ENCODE results near the gene DPP6. TPM values are rescaled to one million over a fixed set of nuclear protein-coding genes. Genes with fewer than 3 reads are reported as not detected.

Gene DPP6
- total RNA-seq, 1 experiment from 2014 or later: not detected

DNA sequence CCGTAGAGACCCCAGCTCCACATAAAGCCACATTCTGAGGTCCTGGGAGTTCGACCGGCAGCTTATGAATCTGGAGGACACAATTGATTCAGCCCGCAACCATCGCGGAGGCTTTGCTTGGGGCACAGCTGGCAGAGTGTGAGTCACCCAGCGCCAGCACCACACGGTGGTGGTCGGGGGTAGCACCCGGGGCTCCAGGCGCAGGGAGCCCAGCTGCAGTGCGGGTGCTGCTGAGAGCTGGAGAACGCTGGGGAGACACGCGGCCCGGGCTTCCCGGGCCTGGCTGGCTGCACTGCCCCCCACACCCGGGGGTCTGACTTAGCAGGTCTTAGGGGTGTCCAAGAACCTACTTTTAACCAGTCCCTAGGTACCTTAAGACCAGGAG is 862.8 kb downstream of the DPP6 start:
- intact Hi-C loops (cut with micrococcal nuclease; ENCODE audit: unreplicated experiment): no loop called here
- Histone ChIP-seq H3K36me3 (ENCODE audit: low read depth) (no peaks in the 10 kb centered on the region), H3F3A (ENCODE audit: insufficient read depth, low read depth) (no peaks in the 10 kb centered on the region), H3K27ac (no peak overlapping the region), H3K27me3 (ENCODE audit: insufficient read depth, low read depth) (peaks cover 91% of the 10 kb centered on the region), H3K9me2 (ENCODE audit: insufficient read depth) (no peaks in the 10 kb centered on the region), H3K4me2 (no peak overlapping the region), H3K79me2 (ENCODE audit: low read depth) (no peaks in the 10 kb centered on the region), H3K4me3 (no peak overlapping the region), H4K20me1 (ENCODE audit: insufficient read depth) (no peaks in the 10 kb centered on the region), H2AFZ (no peak overlapping the region), H3K9me3 (ENCODE audit: insufficient read depth, low read depth) (no peaks in the 10 kb centered on the region; the same call in 1 of the 2 replicates), H3K4me1 (replicated peaks; ENCODE audit: insufficient read depth) (no peaks in the 10 kb centered on the region)
- no TSS peak for BruUV-seq (replicated peaks)
- CTCF ChIA-PET: interaction anchor here (1.5 kb wide), 1 partner anchor 12 kb away, joined by 3 read pairs; no protein-coding TSS in a partner anchor
- no peak for TF ChIP-seq EZH2 (IDR thresholded peaks at IDR 0.05; ENCODE audit: low read depth)
- TF ChIP-seq, protein P1, sequence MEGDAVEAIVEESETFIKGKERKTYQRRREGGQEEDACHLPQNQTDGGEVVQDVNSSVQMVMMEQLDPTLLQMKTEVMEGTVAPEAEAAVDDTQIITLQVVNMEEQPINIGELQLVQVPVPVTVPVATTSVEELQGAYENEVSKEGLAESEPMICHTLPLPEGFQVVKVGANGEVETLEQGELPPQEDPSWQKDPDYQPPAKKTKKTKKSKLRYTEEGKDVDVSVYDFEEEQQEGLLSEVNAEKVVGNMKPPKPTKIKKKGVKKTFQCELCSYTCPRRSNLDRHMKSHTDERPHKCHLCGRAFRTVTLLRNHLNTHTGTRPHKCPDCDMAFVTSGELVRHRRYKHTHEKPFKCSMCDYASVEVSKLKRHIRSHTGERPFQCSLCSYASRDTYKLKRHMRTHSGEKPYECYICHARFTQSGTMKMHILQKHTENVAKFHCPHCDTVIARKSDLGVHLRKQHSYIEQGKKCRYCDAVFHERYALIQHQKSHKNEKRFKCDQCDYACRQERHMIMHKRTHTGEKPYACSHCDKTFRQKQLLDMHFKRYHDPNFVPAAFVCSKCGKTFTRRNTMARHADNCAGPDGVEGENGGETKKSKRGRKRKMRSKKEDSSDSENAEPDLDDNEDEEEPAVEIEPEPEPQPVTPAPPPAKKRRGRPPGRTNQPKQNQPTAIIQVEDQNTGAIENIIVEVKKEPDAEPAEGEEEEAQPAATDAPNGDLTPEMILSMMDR (conservative IDR thresholded peaks at IDR 0.05): no peak
- POLR2A ChIA-PET (ENCODE audit: unreplicated experiment): no interaction called here
- no peak for DNase-seq

DNA sequence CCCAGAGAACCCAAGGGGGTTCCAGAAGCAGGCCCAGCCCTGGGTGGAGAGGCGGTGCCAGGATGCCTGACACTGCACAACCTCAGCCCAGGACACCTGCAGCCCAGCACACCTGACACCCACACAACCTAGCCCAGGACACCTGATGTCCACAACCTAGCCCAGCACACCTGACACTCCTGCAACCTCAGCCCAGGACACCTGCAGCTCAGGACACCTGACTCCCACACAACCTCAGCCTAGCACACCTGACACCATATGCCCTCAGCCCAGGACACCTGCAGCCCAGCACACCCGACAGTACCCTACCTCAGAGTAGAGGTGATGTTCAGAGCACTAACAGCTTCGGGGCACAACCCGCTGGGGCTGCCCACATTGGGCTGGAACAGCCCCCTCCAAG is 863.4 kb downstream of the DPP6 start:
- intact Hi-C loops (cut with micrococcal nuclease; ENCODE audit: unreplicated experiment): no loop called here
- no peaks in the 10 kb centered on the region for H3K9me2 ChIP-seq (ENCODE audit: insufficient read depth)
- ChIA-PET CTCF (interaction anchor here (1.5 kb wide), 1 partner anchor 11 kb away, joined by 3 read pairs; no protein-coding TSS in a partner anchor), POLR2A (ENCODE audit: unreplicated experiment) (no interaction called here)
- H3K4me2 ChIP-seq: no peak overlapping the region
- no peaks in the 10 kb centered on the region for H3K4me1 ChIP-seq (replicated peaks; ENCODE audit: insufficient read depth)
- H3K4me3 ChIP-seq: no peak overlapping the region
- peaks cover 91% of the 10 kb centered on the region for H3K27me3 ChIP-seq (ENCODE audit: insufficient read depth, low read depth)
- H2AFZ ChIP-seq: no peak overlapping the region
- H3K79me2 ChIP-seq (ENCODE audit: low read depth): no peaks in the 10 kb centered on the region
- BruUV-seq (replicated peaks): no TSS peak
- no peaks in the 10 kb centered on the region for H3F3A ChIP-seq (ENCODE audit: insufficient read depth, low read depth)
- H4K20me1 ChIP-seq (ENCODE audit: insufficient read depth): no peaks in the 10 kb centered on the region
- no peak for DNase-seq
- no peak overlapping the region for H3K27ac ChIP-seq
- TF ChIP-seq, protein P1 (conservative IDR thresholded peaks at IDR 0.05): no peak
- TF ChIP-seq EZH2 (IDR thresholded peaks at IDR 0.05; ENCODE audit: low read depth): no peak
- H3K9me3 ChIP-seq (ENCODE audit: insufficient read depth, low read depth): no peaks in the 10 kb centered on the region; the same call in 1 of the 2 replicates
- H3K36me3 ChIP-seq (ENCODE audit: low read depth): no peaks in the 10 kb centered on the region

DNA sequence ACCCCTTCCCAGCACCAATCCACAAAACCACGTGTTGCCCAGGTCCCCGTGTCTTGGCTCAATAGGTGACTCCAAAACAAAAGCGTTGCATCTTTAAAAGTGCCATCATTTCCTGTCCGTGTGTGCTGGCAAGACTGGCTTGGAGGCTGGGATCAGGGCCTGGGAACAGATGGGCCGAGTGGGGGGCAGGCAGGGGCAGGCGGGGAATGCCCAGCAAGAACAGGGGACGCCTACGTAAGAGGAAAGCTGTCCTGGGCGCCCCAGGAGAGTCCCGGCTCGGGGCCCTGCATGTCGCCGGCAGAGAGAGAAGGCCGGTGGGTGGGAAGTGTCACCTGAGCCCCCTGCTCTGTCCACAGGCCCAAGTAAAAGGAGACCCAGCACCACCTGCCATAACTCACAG is 864.2 kb downstream of the DPP6 start:
- TF ChIP-seq EZH2 (IDR thresholded peaks at IDR 0.05; ENCODE audit: low read depth): no peak
- TF ChIP-seq, protein P1 (conservative IDR thresholded peaks at IDR 0.05): no peak
- Histone ChIP-seq H3K79me2 (ENCODE audit: low read depth) (no peaks in the 10 kb centered on the region), H3K9me3 (ENCODE audit: insufficient read depth, low read depth) (no peaks in the 10 kb centered on the region), H3K9me2 (ENCODE audit: insufficient read depth) (no peaks in the 10 kb centered on the region), H3K27me3 (ENCODE audit: insufficient read depth, low read depth) (peaks cover 87% of the 10 kb centered on the region), H3K4me1 (replicated peaks; ENCODE audit: insufficient read depth) (no peaks in the 10 kb centered on the region), H4K20me1 (ENCODE audit: insufficient read depth) (no peaks in the 10 kb centered on the region), H3F3A (ENCODE audit: insufficient read depth, low read depth) (no peaks in the 10 kb centered on the region), H3K27ac (no peak overlapping the region), H3K4me2 (no peak overlapping the region), H3K36me3 (ENCODE audit: low read depth) (no peaks in the 10 kb centered on the region), H2AFZ (no peak overlapping the region), H3K4me3 (no peak overlapping the region)
- no TSS peak for BruUV-seq (replicated peaks)
- ChIA-PET CTCF (interaction anchor here (1.5 kb wide), 1 partner anchor 11 kb away, joined by 3 read pairs; no protein-coding TSS in a partner anchor), POLR2A (ENCODE audit: unreplicated experiment) (no interaction called here)
- no peak for DNase-seq
- intact Hi-C loops (cut with micrococcal nuclease; ENCODE audit: unreplicated experiment): no loop called here
